ACC112 (cell line): ENCODE results near the gene MAST2.
"Not testable (repeated sequence)": the region's sequence is repeated elsewhere in the genome, so short reads cannot be mapped to it uniquely, and the experiment has no call there.

Experiments used
- H2AFZ ChIP-seq: fragments of 200-600 bp; sonication (generic); one replicate; pipeline ENCODE4 v1.6.0; 2017; ENCODE audit warnings: antibody characterized with exemption, low read length; ENCODE audit not compliant: unreplicated experiment
- H3K27ac ChIP-seq: fragments of 200-600 bp; sonication (generic); 2 replicates; pipeline ENCODE4 v1.5.1; 2014; ENCODE audit warnings: low read depth, mild to moderate bottlenecking, antibody characterized with exemption, low read length, moderate library complexity
- H3K27me3 ChIP-seq: fragments of 200-600 bp; sonication (generic); 2 replicates; pipeline ENCODE4 v1.6.1; 2014; ENCODE audit warnings: mild to moderate bottlenecking, antibody characterized with exemption, low read length, moderate library complexity, mixed read lengths; ENCODE audit not compliant: insufficient read depth
- H3K36me3 ChIP-seq: fragments of 200-600 bp; sonication (generic); 2 replicates; pipeline ENCODE4 v1.6.1; 2016; ENCODE audit warnings: mild to moderate bottlenecking, antibody characterized with exemption, low read length, moderate library complexity, mixed read lengths; ENCODE audit not compliant: insufficient read depth
- H3K4me1 ChIP-seq: fragments of 200-600 bp; sonication (generic); one replicate; pipeline ENCODE4 v1.6.1; 2016; ENCODE audit warnings: low read length, mixed read lengths; ENCODE audit not compliant: insufficient read depth, unreplicated experiment, control insufficient read depth
- H3K4me3 ChIP-seq: fragments of 200-600 bp; sonication (generic); 2 replicates; pipeline ENCODE4 v1.5.1; 2014; ENCODE audit warnings: mild to moderate bottlenecking, low read depth, low read length
- H3K79me2 ChIP-seq: fragments of 200-600 bp; sonication (generic); one replicate; pipeline ENCODE4 v1.6.0; 2016; ENCODE audit warnings: low read length; ENCODE audit not compliant: control insufficient read depth, unreplicated experiment, insufficient read depth

Gene MAST2

GRCh38 chr1:45957684-45958083, 154.3 kb downstream of the MAST2 start:
- H3K27ac ChIP-seq, result no peak overlapping the region
- no peaks in the 10 kb centered on the region for H3K79me2 ChIP-seq
- H3K4me1 ChIP-seq, result peaks cover 19% of the 10 kb centered on the region
- H3K4me3 ChIP-seq, result no peak overlapping the region
- H3K27me3 ChIP-seq, result no peaks in the 10 kb centered on the region
- peaks cover 4% of the 10 kb centered on the region; the same call in 1 of the 2 replicates for H3K36me3 ChIP-seq
- H2AFZ ChIP-seq, result no peak overlapping the region

DNA sequence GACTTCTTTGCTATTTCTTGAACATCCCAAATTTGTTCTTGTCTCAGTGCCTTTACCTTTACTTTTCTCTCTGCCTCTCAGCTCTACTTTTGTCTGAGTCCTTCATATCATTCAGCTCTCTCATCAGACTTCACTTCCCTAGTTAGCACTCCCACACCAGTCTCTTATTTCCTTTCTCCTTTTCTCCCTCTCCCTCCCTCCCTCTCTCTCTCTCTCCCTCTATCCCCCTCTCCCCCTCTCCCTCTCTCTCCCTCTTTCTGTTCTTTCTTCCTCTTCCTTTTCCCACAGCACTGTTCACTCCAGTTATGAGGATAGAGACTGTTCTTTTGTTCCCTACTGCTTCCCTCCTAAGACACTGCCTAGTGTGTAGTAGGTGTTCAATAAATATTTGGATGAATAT, 154.9 kb downstream of the MAST2 start:
- Histone ChIP-seq H3K4me3 (no peak overlapping the region), H2AFZ (no peak overlapping the region), H3K79me2 (no peaks in the 10 kb centered on the region), H3K27ac (no peak overlapping the region), H3K27me3 (no peaks in the 10 kb centered on the region), H3K4me1 (peaks cover 17% of the 10 kb centered on the region), H3K36me3 (peaks cover 4% of the 10 kb centered on the region; the same call in 1 of the 2 replicates)

- Histone ChIP-seq H2AFZ (no peak overlapping the region), H3K27me3 (no peaks in the 10 kb centered on the region), H3K4me1 (no peaks in the 10 kb centered on the region), H3K36me3 (peaks cover 4% of the 10 kb centered on the region; the same call in 1 of the 2 replicates), H3K4me3 (no peak overlapping the region), H3K27ac (no peak overlapping the region), H3K79me2 (peaks cover 7% of the 10 kb centered on the region)
These were observed 157.7 kb downstream of the MAST2 start for GRCh38 chr1:45960930-45961715.

GRCh38 chr1:45961936-45962335, 158.5 kb downstream of the MAST2 start:
- not testable (repeated sequence) for H3K27ac ChIP-seq, H3K36me3 ChIP-seq, H2AFZ ChIP-seq, H3K4me1 ChIP-seq, H3K4me3 ChIP-seq, H3K27me3 ChIP-seq, H3K79me2 ChIP-seq

DNA sequence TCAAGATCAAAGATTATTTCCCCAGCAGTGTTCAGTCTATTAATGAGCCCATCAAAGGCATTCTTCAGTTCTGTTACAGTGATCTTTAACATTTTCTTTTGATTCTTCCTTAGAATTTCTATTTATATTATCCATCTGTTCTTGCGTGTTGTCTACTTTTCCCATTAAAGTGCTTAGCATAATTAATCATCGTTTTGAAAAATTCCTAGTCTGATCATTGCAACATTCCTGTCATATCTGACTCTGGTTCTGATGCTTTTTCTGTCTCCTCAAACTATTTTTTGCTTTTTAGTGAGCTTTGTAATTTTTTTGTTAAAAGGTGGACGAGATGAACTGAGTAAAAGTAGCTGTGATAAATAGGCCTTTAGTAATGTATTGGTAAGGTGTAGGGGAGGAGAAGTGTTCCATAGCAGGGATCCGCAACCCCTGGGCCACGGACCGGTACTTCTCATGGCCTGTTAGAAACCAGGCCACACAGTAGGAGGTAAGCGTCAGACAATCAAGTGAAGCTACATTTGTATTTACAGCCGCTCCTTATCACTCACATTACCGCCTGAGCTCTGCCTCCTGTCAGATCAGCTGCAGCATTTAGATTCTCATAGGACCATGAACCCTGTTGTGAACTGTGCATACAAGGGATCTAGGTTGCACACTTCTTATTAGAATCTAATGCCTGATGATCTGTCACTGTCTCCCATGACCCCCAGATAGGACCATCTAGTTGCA, 165.7 kb downstream of the MAST2 start:
- Histone ChIP-seq H3K79me2 (peaks cover 7% of the 10 kb centered on the region), H3K36me3 (peaks cover 14% of the 10 kb centered on the region; the same call in 1 of the 2 replicates)

GRCh38 chr1:45969866-45970265, 166.5 kb downstream of the MAST2 start:
- H3K4me3 ChIP-seq, result no peak overlapping the region
- peaks cover 7% of the 10 kb centered on the region for H3K79me2 ChIP-seq
- H3K27ac ChIP-seq, result no peak overlapping the region
- H2AFZ ChIP-seq, result no peak overlapping the region
- H3K4me1 ChIP-seq, result no peaks in the 10 kb centered on the region
- peaks cover 14% of the 10 kb centered on the region; the same call in 1 of the 2 replicates for H3K36me3 ChIP-seq
- no peaks in the 10 kb centered on the region for H3K27me3 ChIP-seq

More for the DNA sequence above, 165.7 kb downstream of the MAST2 start:
- Histone ChIP-seq H3K27me3 (no peaks in the 10 kb centered on the region), H3K4me1 (no peaks in the 10 kb centered on the region), H3K4me3 (no peak overlapping the region), H3K27ac (no peak overlapping the region), H2AFZ (no peak overlapping the region)

DNA sequence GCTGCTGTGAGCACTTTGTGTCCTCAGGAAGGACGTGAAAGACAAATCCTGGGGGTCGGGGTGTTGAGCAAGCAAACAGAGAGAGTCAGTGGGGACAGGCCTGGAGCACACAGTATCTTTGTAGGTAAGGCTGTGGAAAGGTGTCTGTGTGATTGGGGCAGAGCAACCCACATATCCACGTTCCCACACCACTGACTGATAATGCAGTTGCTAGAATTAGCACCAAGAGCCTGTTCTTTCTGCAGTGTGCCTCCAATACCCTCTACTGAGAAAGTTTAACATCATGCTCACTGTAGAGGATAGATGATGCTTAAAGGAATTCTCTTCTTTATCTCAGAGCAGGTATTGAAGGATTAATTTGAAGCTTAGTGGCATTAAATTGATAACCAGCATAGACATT, 167.9 kb downstream of the MAST2 start:
- no peak overlapping the region for H3K4me3 ChIP-seq
- no peak overlapping the region for H2AFZ ChIP-seq
- no peak overlapping the region for H3K27ac ChIP-seq
- no peaks in the 10 kb centered on the region for H3K4me1 ChIP-seq
- no peaks in the 10 kb centered on the region for H3K27me3 ChIP-seq
- no peaks in the 10 kb centered on the region for H3K79me2 ChIP-seq
- H3K36me3 ChIP-seq, result peaks cover 14% of the 10 kb centered on the region; the same call in 1 of the 2 replicates

DNA sequence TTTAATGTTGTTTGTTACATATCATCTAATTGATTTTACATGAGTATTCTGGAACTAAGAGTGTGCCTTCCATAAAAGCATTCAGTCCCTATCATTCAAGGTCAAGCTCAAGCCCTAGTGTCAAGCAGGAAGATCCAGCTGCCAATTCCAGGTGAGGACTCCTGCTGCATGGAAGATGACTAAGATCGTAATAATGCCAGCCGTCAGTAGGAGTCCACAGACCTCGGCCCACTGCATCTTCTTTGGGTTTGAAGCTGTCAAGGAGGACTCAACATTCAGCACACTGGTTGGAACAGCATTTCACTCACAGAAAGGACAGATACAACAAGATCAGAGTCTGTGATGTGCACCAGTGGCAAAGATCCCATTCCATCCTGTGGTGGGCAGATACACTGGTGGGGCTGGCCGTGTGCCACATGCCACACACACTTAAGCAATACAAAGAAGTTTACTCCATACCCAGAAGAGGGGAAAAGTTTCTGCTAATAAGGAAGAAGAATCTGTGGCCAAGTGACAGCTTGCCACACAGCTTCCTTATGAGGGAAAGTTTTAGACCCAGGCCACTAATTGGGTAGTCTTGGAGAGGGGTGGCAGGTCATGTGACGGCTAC, 168.6 kb downstream of the MAST2 start:
- Histone ChIP-seq H3K27ac (no peak overlapping the region), H3K36me3 (peaks cover 14% of the 10 kb centered on the region; the same call in 1 of the 2 replicates), H3K27me3 (no peaks in the 10 kb centered on the region), H3K79me2 (no peaks in the 10 kb centered on the region), H3K4me1 (no peaks in the 10 kb centered on the region), H2AFZ (no peak overlapping the region), H3K4me3 (no peak overlapping the region)

GRCh38 chr1:45972621-45973020, 169.2 kb downstream of the MAST2 start:
- no peak overlapping the region for H3K27ac ChIP-seq
- H3K79me2 ChIP-seq, result no peaks in the 10 kb centered on the region
- no peaks in the 10 kb centered on the region for H3K27me3 ChIP-seq
- H3K36me3 ChIP-seq, result peaks cover 14% of the 10 kb centered on the region; the same call in 1 of the 2 replicates
- no peak overlapping the region for H2AFZ ChIP-seq
- no peaks in the 10 kb centered on the region for H3K4me1 ChIP-seq
- no peak overlapping the region for H3K4me3 ChIP-seq

GRCh38 chr1:45973121-45973520, 169.7 kb downstream of the MAST2 start:
- no peak overlapping the region for H3K4me3 ChIP-seq
- H3K27me3 ChIP-seq, result no peaks in the 10 kb centered on the region
- no peaks in the 10 kb centered on the region for H3K79me2 ChIP-seq
- no peaks in the 10 kb centered on the region for H3K4me1 ChIP-seq
- H3K36me3 ChIP-seq, result peaks cover 14% of the 10 kb centered on the region; the same call in 1 of the 2 replicates
- H2AFZ ChIP-seq, result no peak overlapping the region
- no peak overlapping the region for H3K27ac ChIP-seq
